ENCODE measurements around the gene MYCN. TPM values are rescaled to one million over a fixed set of nuclear protein-coding genes. Genes with fewer than 3 reads are reported as not detected.

MYCN gene
- total RNA-seq, 4 donors from 2014 or later: 0.48 to 7.0 (median 0.82) TPM; not detected in 1

DNA sequence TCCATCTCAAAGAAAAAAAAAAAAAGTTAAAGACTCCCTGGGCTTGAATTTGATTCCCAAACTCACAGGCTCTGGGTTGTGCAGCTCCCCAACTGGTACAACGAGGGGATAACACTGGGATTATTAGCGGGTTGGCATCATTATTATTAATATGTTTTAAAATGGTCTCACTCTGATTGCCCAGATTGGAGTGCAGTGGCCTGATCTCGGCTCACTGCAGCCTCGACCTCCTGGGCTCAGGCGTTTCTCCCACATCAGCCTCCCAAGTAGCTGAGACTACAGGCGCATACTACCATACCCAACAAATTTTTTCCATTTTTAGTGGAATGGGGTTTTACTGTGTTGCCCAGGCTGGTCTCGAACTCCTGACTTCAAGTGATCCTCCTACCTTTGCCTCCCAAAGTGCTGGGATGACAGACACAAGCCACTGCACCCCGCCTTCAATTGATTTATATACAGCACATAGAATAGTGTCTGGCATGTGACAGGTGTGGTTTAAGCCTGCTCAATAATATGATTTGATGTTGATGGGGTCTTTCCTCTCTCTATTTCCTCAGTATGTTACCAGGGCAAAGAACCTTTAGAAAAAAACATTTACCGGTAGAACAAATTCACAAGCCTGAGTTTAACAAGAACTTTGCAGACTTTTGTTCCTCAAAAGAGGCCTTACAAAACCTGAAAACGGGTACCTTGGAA lies 12.2 kb downstream of the MYCN start:
- 88 to 89% methylated on average over 9 to 10 of the region's 10 CpGs for WGBS, 2 donors (ENCODE audit: low coverage in 1 of 2)
- no peaks in the 10 kb centered on the region for H3K4me1 ChIP-seq
- DNase-seq: no peak
- in situ Hi-C loops (cut with MboI; ENCODE audit: low pct_ligation_motif_present in 1 of 4, low pct_unique_long_range_greater_than_20kb in 1 of 4, low sequenced_read_pairs in 3 of 4): no loop called here
- no peaks in the 10 kb centered on the region for H3K36me3 ChIP-seq
- intact Hi-C loops (cut with DNase I; ENCODE audit: low total_unique reads): no loop called here
- H3K27ac ChIP-seq: no peak overlapping the region
- H3K27me3 ChIP-seq: no peaks in the 10 kb centered on the region
- no peak overlapping the region for H3K4me3 ChIP-seq
- TF ChIP-seq POLR2AphosphoS5 (IDR thresholded peaks at IDR 0.05): no peak
- H3K9me3 ChIP-seq: no peaks in the 10 kb centered on the region

DNA sequence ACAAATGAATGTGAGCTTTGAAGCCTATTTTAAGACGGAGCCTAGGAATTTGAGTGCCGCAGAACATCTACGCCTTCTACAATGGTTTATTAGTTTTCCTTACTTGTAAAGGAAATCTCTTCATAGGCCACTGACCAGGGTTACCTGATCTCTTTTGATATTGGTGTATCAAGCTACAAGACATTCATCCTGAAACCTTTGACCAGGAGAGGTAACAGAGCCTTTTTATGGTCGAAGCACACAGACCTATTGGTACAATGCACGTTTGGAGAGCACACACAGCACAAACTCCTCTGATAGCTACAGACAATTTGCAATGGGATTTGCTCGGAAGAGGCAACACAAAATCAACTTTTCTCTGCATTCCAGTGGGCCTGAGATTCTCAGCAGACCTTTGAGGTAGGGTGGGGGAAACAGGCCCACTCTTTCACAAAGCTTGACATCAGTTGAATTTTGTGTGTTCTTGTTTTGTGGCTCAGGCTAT lies 12.8 kb downstream of the MYCN start:
- H3K27ac ChIP-seq: no peak overlapping the region
- no peaks in the 10 kb centered on the region for H3K27me3 ChIP-seq
- no peak for DNase-seq
- 75 to 76% methylated on average over 4 to 6 of the region's 6 CpGs for WGBS, 2 donors (ENCODE audit: low coverage in 1 of 2)
- no peaks in the 10 kb centered on the region for H3K36me3 ChIP-seq
- TF ChIP-seq POLR2AphosphoS5 (IDR thresholded peaks at IDR 0.05) (no peak), POLR2A (IDR thresholded peaks at IDR 0.05) (no peak), EP300 (IDR thresholded peaks at IDR 0.05; ENCODE audit: low read depth) (no peak)
- TF ChIP-seq, protein P1, sequence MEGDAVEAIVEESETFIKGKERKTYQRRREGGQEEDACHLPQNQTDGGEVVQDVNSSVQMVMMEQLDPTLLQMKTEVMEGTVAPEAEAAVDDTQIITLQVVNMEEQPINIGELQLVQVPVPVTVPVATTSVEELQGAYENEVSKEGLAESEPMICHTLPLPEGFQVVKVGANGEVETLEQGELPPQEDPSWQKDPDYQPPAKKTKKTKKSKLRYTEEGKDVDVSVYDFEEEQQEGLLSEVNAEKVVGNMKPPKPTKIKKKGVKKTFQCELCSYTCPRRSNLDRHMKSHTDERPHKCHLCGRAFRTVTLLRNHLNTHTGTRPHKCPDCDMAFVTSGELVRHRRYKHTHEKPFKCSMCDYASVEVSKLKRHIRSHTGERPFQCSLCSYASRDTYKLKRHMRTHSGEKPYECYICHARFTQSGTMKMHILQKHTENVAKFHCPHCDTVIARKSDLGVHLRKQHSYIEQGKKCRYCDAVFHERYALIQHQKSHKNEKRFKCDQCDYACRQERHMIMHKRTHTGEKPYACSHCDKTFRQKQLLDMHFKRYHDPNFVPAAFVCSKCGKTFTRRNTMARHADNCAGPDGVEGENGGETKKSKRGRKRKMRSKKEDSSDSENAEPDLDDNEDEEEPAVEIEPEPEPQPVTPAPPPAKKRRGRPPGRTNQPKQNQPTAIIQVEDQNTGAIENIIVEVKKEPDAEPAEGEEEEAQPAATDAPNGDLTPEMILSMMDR (IDR thresholded peaks at IDR 0.05): no peak
- H3K4me1 ChIP-seq: no peaks in the 10 kb centered on the region
- in situ Hi-C loops (cut with MboI; ENCODE audit: low pct_ligation_motif_present in 1 of 4, low pct_unique_long_range_greater_than_20kb in 1 of 4, low sequenced_read_pairs in 3 of 4): no loop called here
- intact Hi-C loops (cut with DNase I; ENCODE audit: low total_unique reads): no loop called here
- no peak overlapping the region for H3K4me3 ChIP-seq
- H3K9me3 ChIP-seq: no peaks in the 10 kb centered on the region

DNA sequence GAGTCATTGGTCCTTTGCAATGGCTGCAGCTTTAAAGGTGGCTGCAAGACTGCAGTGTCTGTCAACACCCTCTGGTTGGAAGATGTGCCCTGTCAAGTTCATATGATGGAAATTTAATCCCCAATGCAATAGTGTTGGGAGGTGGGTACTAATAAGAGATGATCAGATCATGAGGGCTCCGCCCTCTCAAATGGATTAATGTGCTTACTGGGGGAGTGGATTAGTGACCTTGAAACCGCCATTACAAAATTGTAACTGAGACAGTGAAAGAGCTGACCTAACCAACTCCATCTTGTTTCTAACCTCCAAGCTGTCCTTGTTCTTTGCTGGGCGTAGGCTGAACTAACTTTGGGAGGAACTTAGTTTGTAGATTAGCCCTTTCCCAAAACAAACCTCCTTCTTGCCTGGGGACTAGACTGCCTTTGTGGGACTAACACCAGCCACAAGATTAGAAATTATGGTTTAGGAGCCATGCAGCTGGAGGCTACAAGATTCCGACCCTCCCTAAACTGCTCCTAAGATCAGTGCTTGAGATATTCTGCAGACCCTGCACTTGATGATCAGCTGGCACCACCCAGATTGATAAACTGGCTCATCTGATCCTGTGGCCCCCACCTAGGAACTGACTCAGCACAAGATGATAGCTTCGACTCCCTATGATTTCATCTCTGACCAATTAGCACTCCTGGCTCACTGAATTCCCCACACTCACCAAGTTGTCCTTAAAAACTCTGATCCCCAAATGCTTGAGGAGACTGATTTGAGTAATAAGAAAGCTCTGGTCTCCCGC lies 13.7 kb downstream of the MYCN start:
- whole genome bisulfite sequencing, 2 donors (ENCODE audit: low coverage in 1 of 2): 89 to 100% methylated on average over 3 to 6 of the region's 6 CpGs
- DNase-seq: no peak
- intact Hi-C loops (cut with DNase I; ENCODE audit: low total_unique reads): no loop called here
- no peaks in the 10 kb centered on the region for H3K4me1 ChIP-seq
- no peaks in the 10 kb centered on the region for H3K36me3 ChIP-seq
- no peaks in the 10 kb centered on the region for H3K27me3 ChIP-seq
- no peaks in the 10 kb centered on the region for H3K9me3 ChIP-seq
- no peak overlapping the region for H3K4me3 ChIP-seq
- no peak overlapping the region for H3K27ac ChIP-seq
- no peak for TF ChIP-seq POLR2A (IDR thresholded peaks at IDR 0.05)
- TF ChIP-seq EP300 (IDR thresholded peaks at IDR 0.05; ENCODE audit: low read depth): no peak
- TF ChIP-seq, protein P1 (IDR thresholded peaks at IDR 0.05): no peak
- no peak for TF ChIP-seq POLR2AphosphoS5 (IDR thresholded peaks at IDR 0.05)
- in situ Hi-C loops (cut with MboI; ENCODE audit: low pct_ligation_motif_present in 1 of 4, low pct_unique_long_range_greater_than_20kb in 1 of 4, low sequenced_read_pairs in 3 of 4): no loop called here

DNA sequence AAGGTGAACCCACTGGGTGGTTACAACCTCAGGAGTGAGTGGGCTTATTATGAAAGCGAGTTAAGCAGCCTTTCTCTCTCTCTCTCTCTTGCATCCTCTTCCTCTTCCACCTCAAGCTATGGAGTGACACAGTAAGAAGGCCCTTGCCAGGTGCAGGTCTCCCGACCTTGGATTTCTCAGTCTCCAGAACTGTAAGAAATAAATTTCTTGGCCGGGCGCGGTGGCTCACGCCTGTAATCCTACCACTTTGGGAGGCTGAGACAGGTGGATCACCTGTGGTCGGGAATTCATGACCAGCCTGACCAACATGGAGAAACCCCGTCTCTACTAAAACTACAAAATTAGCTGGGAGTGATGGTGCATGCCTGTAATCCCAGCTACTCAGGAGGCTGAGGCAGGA lies 14.4 kb downstream of the MYCN start:
- no peaks in the 10 kb centered on the region for H3K4me1 ChIP-seq
- no peaks in the 10 kb centered on the region for H3K27me3 ChIP-seq
- H3K27ac ChIP-seq: no peak overlapping the region
- TF ChIP-seq POLR2AphosphoS5 (IDR thresholded peaks at IDR 0.05): no peak
- TF ChIP-seq EP300 (IDR thresholded peaks at IDR 0.05; ENCODE audit: low read depth): no peak
- TF ChIP-seq POLR2A (IDR thresholded peaks at IDR 0.05): no peak
- TF ChIP-seq, protein P1 (IDR thresholded peaks at IDR 0.05): no peak
- H3K36me3 ChIP-seq: no peaks in the 10 kb centered on the region
- no peak for DNase-seq
- no peak overlapping the region for H3K4me3 ChIP-seq
- H3K9me3 ChIP-seq: no peaks in the 10 kb centered on the region
- in situ Hi-C loops (cut with MboI; ENCODE audit: low pct_ligation_motif_present in 1 of 4, low pct_unique_long_range_greater_than_20kb in 1 of 4, low sequenced_read_pairs in 3 of 4): no loop called here
- intact Hi-C loops (cut with DNase I; ENCODE audit: low total_unique reads): no loop called here
- WGBS, 2 donors (ENCODE audit: low coverage in 1 of 2): 99 to 100% methylated on average over 1 to 8 of the region's 8 CpGs

Data from transverse colon (tissue), 4 donors.